ENCODE results near the gene SLA2.
"Not testable (repeated sequence)": the region's sequence is repeated elsewhere in the genome, so short reads cannot be mapped to it uniquely, and the experiment has no call there.

The SLA2 gene

GRCh38 chr20:36645353-36645752 lies 643 bp downstream of the SLA2 start:
- no peak overlapping the region for H3K27ac ChIP-seq
- TF ChIP-seq, protein P1, sequence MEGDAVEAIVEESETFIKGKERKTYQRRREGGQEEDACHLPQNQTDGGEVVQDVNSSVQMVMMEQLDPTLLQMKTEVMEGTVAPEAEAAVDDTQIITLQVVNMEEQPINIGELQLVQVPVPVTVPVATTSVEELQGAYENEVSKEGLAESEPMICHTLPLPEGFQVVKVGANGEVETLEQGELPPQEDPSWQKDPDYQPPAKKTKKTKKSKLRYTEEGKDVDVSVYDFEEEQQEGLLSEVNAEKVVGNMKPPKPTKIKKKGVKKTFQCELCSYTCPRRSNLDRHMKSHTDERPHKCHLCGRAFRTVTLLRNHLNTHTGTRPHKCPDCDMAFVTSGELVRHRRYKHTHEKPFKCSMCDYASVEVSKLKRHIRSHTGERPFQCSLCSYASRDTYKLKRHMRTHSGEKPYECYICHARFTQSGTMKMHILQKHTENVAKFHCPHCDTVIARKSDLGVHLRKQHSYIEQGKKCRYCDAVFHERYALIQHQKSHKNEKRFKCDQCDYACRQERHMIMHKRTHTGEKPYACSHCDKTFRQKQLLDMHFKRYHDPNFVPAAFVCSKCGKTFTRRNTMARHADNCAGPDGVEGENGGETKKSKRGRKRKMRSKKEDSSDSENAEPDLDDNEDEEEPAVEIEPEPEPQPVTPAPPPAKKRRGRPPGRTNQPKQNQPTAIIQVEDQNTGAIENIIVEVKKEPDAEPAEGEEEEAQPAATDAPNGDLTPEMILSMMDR (conservative IDR thresholded peaks at IDR 0.05) = no peak
- TF ChIP-seq ZFX (IDR thresholded peaks at IDR 0.05) = no peak

DNA sequence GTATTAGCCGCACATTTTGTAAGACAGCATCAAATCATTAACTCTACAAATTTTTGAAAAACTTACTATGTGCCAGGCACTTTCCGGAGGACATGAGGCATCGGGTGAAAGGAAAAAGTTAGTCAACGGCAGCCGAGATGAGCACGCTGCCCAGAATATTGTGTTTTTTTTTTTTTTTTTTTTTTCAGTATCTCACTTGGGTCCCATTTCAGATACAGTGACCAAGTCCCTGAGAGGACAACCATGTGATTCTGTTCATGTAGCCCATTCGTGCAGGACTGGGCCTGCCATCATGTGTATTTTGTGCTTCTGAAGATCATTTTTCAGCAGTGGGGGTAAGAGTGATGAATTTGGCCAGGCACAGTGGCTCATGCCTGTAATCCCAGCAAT lies 1.3 kb downstream of the SLA2 start:
- no peak overlapping the region for H3K27ac ChIP-seq
- TF ChIP-seq, protein P1 (conservative IDR thresholded peaks at IDR 0.05) = no peak
- no peak for TF ChIP-seq ZFX (IDR thresholded peaks at IDR 0.05)

DNA sequence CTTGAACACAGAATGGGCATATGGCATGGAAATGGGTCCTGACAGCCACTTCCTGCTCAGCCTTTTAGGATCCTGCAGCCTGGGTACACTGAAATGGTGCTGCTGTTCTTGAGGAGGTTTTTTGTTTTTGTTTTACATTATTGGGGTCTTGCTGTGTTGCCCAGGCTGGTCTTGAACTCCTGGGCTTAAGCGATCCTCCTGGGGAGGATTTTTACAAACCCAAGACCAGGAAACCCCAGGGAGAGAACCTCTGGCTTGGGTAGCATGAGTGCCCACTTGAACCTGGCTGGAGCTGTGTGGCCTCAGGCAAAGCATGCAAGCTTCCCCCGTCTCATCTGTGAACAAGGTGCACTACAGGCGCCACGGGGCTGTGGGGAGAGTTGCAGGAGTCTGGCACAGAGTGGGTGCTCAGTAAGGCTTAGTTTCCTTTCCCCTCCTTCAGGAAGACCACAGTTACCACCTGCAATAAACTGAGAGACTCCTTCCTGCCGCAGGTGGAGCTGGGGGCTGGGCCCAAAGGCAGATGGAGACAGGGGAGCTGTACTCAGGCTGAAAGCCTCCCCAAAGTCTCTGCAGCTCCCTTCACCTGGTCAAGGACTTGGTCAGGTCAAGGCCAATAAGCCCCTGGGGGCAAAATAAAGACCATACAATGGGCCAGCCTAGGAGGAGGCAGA lies 1.8 kb downstream of the SLA2 start:
- TF ChIP-seq ZFX (IDR thresholded peaks at IDR 0.05) = no peak
- TF ChIP-seq, protein P1 (conservative IDR thresholded peaks at IDR 0.05) = no peak
- H3K27ac ChIP-seq = no peak overlapping the region

- no peak for TF ChIP-seq ZFX (IDR thresholded peaks at IDR 0.05)
- TF ChIP-seq, protein P1 (conservative IDR thresholded peaks at IDR 0.05) = no peak
- H3K27ac ChIP-seq = no peak overlapping the region
These were observed 3.9 kb downstream of the SLA2 start for GRCh38 chr20:36642136-36642535.

GRCh38 chr20:36641506-36641843 lies 4.5 kb downstream of the SLA2 start:
- TF ChIP-seq ZFX (IDR thresholded peaks at IDR 0.05) = no peak
- TF ChIP-seq, protein P1 (conservative IDR thresholded peaks at IDR 0.05) = no peak
- no peak overlapping the region for H3K27ac ChIP-seq

GRCh38 chr20:36638876-36639400 lies 7.1 kb downstream of the SLA2 start:
- H3K27ac ChIP-seq = not testable (repeated sequence)

DNA sequence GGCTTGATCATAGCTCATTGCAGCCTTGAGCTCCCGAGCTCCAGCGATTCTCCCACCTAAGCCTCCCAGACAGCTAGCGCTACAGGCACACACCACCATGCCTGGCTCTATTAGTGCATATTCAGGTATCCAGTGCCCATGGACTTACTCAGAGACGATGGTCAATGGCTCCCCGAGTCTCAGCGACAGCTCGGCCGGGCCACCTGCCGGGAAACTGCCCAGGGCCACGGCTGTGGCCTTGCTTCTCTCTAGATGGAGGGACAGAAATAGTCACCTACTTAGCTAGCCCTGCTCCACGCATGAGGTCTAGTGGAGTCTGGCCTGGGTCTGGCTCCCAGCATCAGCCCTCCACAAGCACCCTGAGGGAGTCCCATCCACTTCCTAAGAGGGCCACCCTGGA lies 11.7 kb downstream of the SLA2 start:
- no peak overlapping the region for H3K27ac ChIP-seq
- TF ChIP-seq ZFX (IDR thresholded peaks at IDR 0.05) = no peak
- TF ChIP-seq, protein P1 (conservative IDR thresholded peaks at IDR 0.05) = no peak

- no peak overlapping the region for H3K27ac ChIP-seq
- no peak for TF ChIP-seq ZFX (IDR thresholded peaks at IDR 0.05)
- TF ChIP-seq, protein P1 (conservative IDR thresholded peaks at IDR 0.05) = no peak
These were observed 12.7 kb downstream of the SLA2 start for GRCh38 chr20:36633285-36633772.
